RPMI7951 (cell line): Measurements from ENCODE around the gene COPS6. TPM values are rescaled to one million over a fixed set of nuclear protein-coding genes. Genes with fewer than 3 reads are reported as not detected.
"Not testable (repeated sequence)": the region's sequence is repeated elsewhere in the genome, so short reads cannot be mapped to it uniquely, and the experiment has no call there.

Experiments
- DNase-seq: peaks from one replicate; pipeline ENCODE4 v3.0.0-alpha.2; 2012; ENCODE audit warnings: low read depth
- total RNA-seq: library from RNA; depleted of rRNA; stranded (reverse); fragments of >200 nt; shearing (Covaris generic); gene quantifications from 2 replicates; pipeline ENCODE4 v1.2.3, GENCODE V29; 2014; rRNA removed

The COPS6 gene
- total RNA-seq, 1 experiment from 2014 or later: 83.4 TPM

GRCh38 chr7:100126239-100126930, 37.6 kb downstream of the COPS6 start:
- DNase-seq: no peak

DNA sequence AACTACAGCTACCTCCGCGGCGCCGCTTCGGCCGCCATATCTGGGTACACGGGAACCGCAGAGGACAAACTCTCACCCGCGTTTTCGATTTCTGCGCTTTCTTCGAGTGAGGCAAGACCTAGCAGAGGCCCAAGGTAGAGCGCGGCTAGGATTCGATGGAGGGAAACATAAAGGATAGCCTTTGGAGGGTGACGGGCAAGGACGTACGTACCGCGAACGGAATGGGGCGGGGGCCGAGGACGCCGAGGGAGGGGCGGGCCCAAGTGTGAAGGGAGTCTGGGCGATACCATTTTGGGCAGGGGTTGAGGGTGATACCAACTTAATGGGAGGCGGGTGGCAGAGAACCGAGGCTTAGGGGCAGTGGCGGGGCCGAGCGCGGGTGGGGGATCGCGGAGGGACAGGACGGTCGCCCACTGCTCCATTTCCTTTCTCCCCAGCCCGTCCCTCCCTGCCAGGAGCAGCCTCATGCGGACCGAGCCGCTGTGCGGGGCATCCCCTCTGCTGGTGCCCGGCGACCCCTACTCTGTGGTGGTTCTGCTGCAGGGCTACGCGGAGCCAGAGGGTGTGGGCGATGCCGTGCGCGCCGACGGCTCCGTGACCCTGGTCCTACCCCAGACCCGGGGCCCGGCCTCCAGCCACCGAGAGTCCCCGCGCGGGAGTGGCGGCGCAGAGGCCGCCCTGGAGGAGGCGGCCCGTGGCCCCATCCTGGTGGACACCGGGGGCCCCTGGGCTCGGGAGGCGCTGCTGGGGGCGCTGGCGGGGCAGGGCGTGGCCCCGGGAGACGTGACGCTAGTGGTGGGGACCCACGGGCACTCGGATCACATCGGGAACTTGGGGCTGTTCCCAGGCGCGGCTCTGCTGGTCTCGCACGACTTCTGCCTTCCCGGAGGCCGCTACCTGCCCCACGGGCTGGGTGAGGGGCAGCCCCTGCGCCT, 38.4 kb downstream of the COPS6 start, which contains the start of gene MBLAC1:
Gene MBLAC1, plus strand, starts transcription at position 37 of the 935 bp plus-strand sequence. Its CDS starts 429 bp downstream, at position 466.
- DNase-seq: peak; percentile 91

DNA sequence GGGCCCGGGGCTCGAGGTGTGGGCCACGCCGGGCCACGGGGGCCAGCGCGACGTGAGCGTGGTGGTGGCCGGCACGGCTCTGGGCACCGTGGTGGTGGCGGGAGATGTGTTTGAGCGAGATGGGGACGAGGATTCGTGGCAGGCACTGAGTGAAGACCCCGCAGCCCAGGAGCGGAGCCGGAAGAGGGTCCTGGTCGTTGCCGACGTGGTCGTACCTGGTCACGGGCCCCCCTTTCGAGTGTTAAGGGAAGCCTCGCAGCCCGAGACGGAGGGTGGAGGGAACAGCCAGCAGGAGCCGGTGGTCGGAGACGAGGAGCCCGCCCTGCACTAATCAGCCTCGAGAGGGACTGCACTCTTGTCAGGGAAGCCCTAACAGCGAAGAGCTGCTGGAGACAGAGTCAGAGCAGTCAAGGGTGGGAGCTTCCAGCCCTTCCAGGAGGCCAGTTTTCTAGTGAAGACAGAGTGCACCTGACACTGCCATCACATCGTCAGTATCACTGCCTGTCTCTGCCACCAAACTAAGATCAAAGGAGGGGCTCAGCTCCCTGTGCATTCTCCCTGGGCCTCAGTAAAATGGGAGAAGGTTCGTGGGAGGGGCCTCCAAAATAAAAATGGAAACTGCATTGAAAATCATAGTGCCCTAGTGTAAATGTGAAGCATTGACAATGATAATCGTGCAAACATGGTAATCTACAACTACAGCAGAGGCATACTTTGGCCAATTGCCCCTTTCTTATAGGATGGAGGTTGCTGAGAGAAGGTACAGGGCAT, 39.3 kb downstream of the COPS6 start:
- DNase-seq: no peak

DNA sequence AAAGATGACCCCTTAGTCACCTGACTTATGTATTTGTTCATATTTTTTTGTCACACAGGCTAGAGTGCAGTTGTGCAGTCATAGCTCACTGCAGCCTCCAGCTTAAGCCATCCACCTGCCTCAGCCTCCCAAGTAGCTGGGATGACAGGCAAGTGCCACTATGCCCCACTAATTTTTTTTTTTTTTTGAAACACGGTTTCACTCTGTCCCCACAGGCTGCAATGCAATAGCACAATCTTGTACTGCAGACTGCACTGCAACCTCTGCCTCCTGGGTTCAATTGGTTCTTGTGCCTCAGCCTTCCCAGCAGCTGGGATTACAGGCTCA, 39.8 kb downstream of the COPS6 start:
- DNase-seq: no peak

- not testable (repeated sequence) for DNase-seq
These were observed 41.4 kb downstream of the COPS6 start for GRCh38 chr7:100130220-100130607.

DNA sequence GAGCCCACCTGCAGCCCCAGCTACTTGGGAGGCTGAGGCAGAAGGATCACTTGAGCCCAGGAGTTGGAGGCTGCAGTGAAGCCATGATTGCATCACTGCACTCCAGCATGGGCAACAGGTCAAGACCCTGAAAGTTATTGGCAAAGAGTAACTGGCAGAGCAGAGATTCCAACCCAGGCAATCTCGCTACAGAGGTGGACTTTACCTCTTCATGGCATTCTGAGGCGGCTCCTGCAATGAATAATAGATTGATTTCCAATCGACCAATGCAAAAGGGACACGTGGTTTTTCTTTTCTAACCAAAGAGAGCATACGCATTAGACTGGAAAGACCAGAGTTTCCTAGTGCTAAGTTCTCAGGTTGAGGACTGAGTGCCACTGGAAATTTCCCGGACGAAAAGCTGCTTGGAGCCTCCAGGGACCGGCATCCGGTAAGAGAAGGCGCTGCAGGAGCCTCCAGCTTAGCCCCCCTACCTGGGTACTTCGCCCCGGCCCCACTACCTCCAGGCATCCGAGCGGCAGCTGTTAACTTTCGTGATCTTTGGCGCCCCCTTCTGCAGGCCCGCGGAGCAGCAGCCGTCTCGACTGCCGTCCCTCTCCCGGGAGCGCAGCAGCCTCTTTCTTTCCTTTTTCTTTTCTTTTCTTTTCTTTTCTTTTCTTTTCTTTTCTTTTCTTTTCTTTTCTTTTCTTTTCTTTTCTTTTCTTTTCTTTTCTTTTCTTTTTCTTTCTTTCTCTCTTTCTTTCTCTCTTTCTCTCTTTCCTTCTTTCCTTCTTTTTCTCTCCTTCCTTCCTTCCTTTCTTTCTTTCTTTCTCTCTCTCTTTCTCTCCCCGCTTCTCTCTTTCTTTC, 42.1 kb downstream of the COPS6 start:
- peak; percentile 51 for DNase-seq

DNA sequence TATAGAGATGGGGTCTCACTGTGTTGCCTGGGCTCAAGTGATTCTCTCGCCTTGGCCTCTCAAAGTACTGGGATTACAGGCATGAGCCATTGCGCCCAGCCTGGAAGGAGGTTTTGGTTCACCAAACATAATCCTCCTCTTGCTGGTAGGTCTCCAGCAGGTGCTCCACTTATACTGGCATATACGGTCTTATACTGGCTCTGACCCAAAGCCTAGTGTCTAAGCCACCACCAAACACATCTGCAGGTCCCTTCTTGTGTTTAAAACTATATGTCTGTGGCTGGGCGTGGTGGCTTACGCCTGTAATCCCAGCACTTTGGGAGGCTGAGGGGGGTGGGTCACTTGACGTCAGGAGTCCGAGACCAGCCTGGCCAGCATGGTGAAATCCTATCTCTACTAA, 43.4 kb downstream of the COPS6 start:
- no peak for DNase-seq

DNA sequence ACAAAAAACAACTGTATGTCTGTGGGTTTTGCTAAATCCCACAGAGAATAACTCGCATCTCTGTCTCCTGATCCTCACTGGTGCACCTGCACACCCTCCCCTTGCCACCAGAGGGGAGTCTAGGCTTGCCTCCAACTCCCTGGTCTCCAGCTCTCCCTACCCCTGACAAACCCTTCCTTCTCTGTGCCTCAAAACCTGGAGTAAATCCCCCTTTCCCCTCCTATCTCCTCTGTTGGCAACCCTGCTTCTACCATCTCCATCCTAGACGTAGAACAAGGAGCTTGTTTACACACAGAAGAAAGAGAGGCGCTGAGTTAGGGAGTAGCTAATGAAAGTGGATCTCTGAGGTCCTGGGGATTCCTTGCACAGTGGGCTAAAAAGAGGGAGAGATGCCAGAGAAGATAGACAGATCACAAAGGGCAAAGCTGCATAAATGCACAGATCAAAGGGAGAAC, 44.0 kb downstream of the COPS6 start:
- DNase-seq: peak; percentile 67

DNA sequence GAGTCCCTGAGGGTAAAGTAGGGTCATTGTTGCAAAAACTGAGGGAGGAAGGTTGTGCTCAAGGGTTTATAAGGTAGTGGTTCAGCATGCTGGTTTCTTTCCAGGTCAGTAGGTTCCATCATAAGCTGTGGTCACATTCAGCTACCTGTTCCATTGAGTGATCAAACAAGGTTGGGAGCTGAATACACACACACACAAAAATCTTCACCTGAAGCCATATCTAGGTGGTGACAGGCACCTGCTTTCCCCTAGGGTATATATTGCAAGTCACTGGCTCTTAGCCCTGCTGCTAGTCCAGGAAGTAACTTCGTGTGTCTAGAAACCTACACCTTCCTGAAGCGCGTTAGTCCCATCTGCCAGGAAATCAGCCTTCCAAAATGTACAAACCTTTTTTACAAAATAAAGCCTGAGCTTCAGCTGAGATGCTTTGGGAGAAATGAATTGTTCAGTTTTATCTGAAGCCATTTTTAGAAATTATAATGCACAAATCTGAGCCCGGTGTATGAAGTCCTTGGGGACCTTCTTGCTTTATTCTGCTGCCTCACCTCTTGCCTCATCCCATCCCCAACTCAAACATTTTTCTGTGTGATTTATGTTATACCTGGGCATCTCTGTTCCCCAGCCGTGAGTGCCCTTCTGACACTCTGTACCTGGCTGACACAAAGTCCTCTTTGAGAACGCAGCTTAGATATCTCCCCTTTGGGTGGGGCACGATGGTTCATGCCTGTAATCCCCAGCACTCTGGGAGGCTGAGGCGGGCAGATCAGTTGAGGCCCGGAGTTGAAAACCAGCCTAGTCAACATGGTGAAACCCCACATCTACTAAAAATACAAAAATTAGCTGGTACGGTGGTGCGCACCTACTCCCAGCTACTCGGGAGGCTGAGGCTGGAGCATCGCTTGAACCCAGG, 49.3 kb downstream of the COPS6 start:
- DNase-seq: no peak

DNA sequence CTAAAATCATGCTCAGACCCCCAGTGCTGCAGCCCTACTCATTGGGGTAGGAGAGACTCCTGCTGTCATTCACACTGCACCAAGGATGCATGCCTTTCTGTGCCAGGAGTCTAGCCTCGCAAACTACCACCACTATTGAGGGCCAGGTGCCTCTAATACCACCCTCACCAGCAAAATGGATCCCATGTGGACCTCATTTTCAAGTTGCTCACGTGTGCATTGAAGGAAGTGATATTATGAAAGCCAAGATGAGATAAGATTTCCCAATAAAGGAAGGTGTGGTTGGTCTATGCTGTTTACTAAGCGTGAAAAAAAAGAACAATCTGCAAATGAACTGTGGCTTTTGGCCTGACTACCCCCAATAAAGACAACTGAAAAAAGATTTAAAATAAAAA, 52.8 kb downstream of the COPS6 start:
- no peak for DNase-seq

Other genes with a start within 250 kb of the COPS6 start
- 0.39 TPM in 1 of 2 replicates, not detected in the other for gene OR2AE1, start 211.9 kb upstream of the COPS6 start, total RNA-seq
- 19.1 and 19.4 TPM in 2 replicates for gene TRIM4, start 169.4 kb upstream of the COPS6 start, total RNA-seq
- 0.12 TPM in 1 of 2 replicates, not detected in the other for gene GJC3, start 159.3 kb upstream of the COPS6 start, total RNA-seq
- 2.1 and 2.2 TPM in 2 replicates for gene AZGP1, start 112.9 kb upstream of the COPS6 start, total RNA-seq
- gene ZKSCAN1, start 73.4 kb upstream of the COPS6 start, total RNA-seq: 10.2 and 10.7 TPM in 2 replicates
- gene ZSCAN21, start 39.2 kb upstream of the COPS6 start, total RNA-seq: 13.5 and 15.4 TPM in 2 replicates
- gene ZNF3, start 7.2 kb upstream of the COPS6 start, total RNA-seq: 22.6 and 25.1 TPM in 2 replicates
- gene MCM7, start 12.4 kb downstream of the COPS6 start, total RNA-seq: 216 and 221 TPM in 2 replicates
- gene AP4M1, start 12.7 kb downstream of the COPS6 start, total RNA-seq: 22.6 and 36.8 TPM in 2 replicates
- gene TAF6, start 30.4 kb downstream of the COPS6 start, total RNA-seq: 66.7 and 80.4 TPM in 2 replicates
- gene CNPY4, start 30.7 kb downstream of the COPS6 start, total RNA-seq: 32.6 and 34.7 TPM in 2 replicates
- gene MBLAC1, start 38.0 kb downstream of the COPS6 start, total RNA-seq: 1.6 and 4.8 TPM in 2 replicates
- 221 and 278 TPM in 2 replicates for gene LAMTOR4, start 59.9 kb downstream of the COPS6 start, total RNA-seq
- 5.8 and 8.1 TPM in 2 replicates for gene TRAPPC14, start 69.8 kb downstream of the COPS6 start, total RNA-seq
- 10.0 and 10.2 TPM in 2 replicates for gene GAL3ST4, start 79.6 kb downstream of the COPS6 start, total RNA-seq
- gene GPC2, start 88.4 kb downstream of the COPS6 start, total RNA-seq: 2.5 and 5.7 TPM in 2 replicates
- 2.5 and 3.8 TPM in 2 replicates for gene STAG3, start 88.9 kb downstream of the COPS6 start, total RNA-seq
- gene PVRIG, start 131.0 kb downstream of the COPS6 start, total RNA-seq: not detected in 2 replicates
- gene SPDYE3, start 218.7 kb downstream of the COPS6 start, total RNA-seq: not detected in 2 replicates